HCT116 (cell line): ENCODE data around the gene CCDC157. TPM values are rescaled to one million over a fixed set of nuclear protein-coding genes. Genes with fewer than 3 reads are reported as not detected.

Source experiments
- ATAC-seq: fragments of 200-7000 bp; cut with Tn5 transposase; 2 replicates; pipeline ENCODE4 v1.9.1; 2020; ENCODE audit warnings: mild to moderate bottlenecking, moderate library complexity
- BruUV-seq: library from RNA; stranded (reverse); fragments of 400-500 nt; replicated peaks from 2 replicates; lab custom pipeline; 2021; lab: Mats Ljungman, UMichigan
- CTCF ChIA-PET: fragments of 300-600 bp; sonication (Branson Sonifier 250); formaldehyde crosslinking; loops from one replicate; lab custom pipeline; 2021; ENCODE audit warnings: antibody characterized with exemption; lab: Charles Lee
- POLR2A ChIA-PET: fragments of 300-600, 350-600 bp; sonication (Branson Sonifier 250); formaldehyde crosslinking; loops from one replicate; lab custom pipeline; 2021; ENCODE audit warnings: antibody characterized with exemption; lab: Charles Lee
- RAD21 ChIA-PET, 2 experiments: fragments of 300-600 bp; sonication (Branson Sonifier 250); formaldehyde crosslinking; loops; one replicate each; lab custom pipeline; 2023; ENCODE audit warnings: low total read pairs in 2 of 2; ENCODE audit not compliant: uncharacterized antibody in 2 of 2, unreplicated experiment in 2 of 2, low non-redundant PET in 1 of 2; lab: Charles Lee
- DNase-seq: peaks from one replicate; pipeline ENCODE4 v3.0.0-alpha.2; 2010; ENCODE audit warnings: low read depth, low spot score
- H2AFZ ChIP-seq: fragments of 200-600 bp; shearing (Covaris generic), sonication (generic); 2 replicates; pipeline ENCODE4 v1.6.1; 2017; ENCODE audit warnings: low read depth, mixed run types, mixed read lengths, antibody characterized with exemption, low read length; ENCODE audit not compliant: poor library complexity, severe bottlenecking
- H3K27ac ChIP-seq: 2 replicates; pipeline ENCODE4 v1.5.1; 2012; ENCODE audit warnings: low read depth, low read length
- H3K27me3 ChIP-seq: fragments of 200-600 bp; sonication (generic); 2 replicates; pipeline ENCODE4 v1.6.1; 2016; ENCODE audit warnings: mixed run types, low read length, mixed read lengths; ENCODE audit not compliant: insufficient read depth
- H3K36me3 ChIP-seq, 2 experiments: fragments of 200-500 bp in 1 of 2; fragments of 200-600 bp in 1 of 2; sonication (Bioruptor generic) in 1 of 2; sonication (generic) in 1 of 2; 2 replicates each; pipeline versions ENCODE4 v1.5.1 to v1.6.1; 2014 to 2016; ENCODE audit warnings: low read length in 2 of 2, inconsistent platforms in 1 of 2, mixed read lengths in 1 of 2, mixed run types in 1 of 2; ENCODE audit not compliant: insufficient read depth in 2 of 2, control insufficient read depth in 1 of 2
- H3K4me1 ChIP-seq, 2 experiments: fragments of 200-600 bp in 1 of 2; sonication (generic) in 1 of 2; 2 replicates each; pipeline versions ENCODE4 v1.5.1 to v1.6.1; 2012 to 2017; ENCODE audit warnings: low read length in 2 of 2, inconsistent platforms in 1 of 2, mild to moderate bottlenecking in 1 of 2, mixed read lengths in 1 of 2, mixed run types in 1 of 2, moderate library complexity in 1 of 2; ENCODE audit not compliant: insufficient read depth in 2 of 2, control insufficient read depth in 1 of 2
- H3K4me2 ChIP-seq: fragments of 200-600 bp; sonication (generic); 2 replicates; pipeline ENCODE4 v1.6.1; 2017; ENCODE audit warnings: mixed run types, low read length, mixed read lengths
- H3K4me3 ChIP-seq, 2 experiments: fragments of 200-600 bp in 1 of 2; sonication (generic) in 1 of 2; replicated peaks in 1 of 2; 2 replicates each; pipeline ENCODE4 v1.5.1; 2011 to 2016; ENCODE audit warnings: low read length in 2 of 2, control low read depth in 1 of 2, low read depth in 1 of 2, mild to moderate bottlenecking in 1 of 2, mixed read lengths in 1 of 2, mixed run types in 1 of 2
- H3K79me2 ChIP-seq: fragments of 200-600 bp; sonication (generic); 2 replicates; pipeline ENCODE4 v1.6.1; 2017; ENCODE audit warnings: mild to moderate bottlenecking, mixed run types, low read length, moderate library complexity, mixed read lengths; ENCODE audit not compliant: insufficient read depth
- H3K9ac ChIP-seq: fragments of 200-600 bp; sonication (generic); 2 replicates; pipeline ENCODE4 v1.6.1; 2016; ENCODE audit warnings: low read length, mixed read lengths
- H3K9me2 ChIP-seq: fragments of 200-600 bp; sonication (generic), shearing (Covaris generic); 2 replicates; pipeline ENCODE4 v1.6.1; 2017; ENCODE audit warnings: mixed run types, mild to moderate bottlenecking, moderate library complexity; ENCODE audit not compliant: insufficient read depth
- H3K9me3 ChIP-seq, 2 experiments: fragments of 200-500 bp in 1 of 2; fragments of 200-600 bp in 1 of 2; sonication (Bioruptor generic) in 1 of 2; sonication (generic) in 1 of 2; 2 replicates each; pipeline ENCODE4 v1.6.1; 2014 to 2017; ENCODE audit warnings: low read length in 2 of 2, mixed read lengths in 2 of 2, inconsistent platforms in 1 of 2, low read depth in 1 of 2, mild to moderate bottlenecking in 1 of 2, mixed run types in 1 of 2, moderate library complexity in 1 of 2; ENCODE audit not compliant: control insufficient read depth in 1 of 2, insufficient read depth in 1 of 2
- H4K20me1 ChIP-seq: fragments of 200-600 bp; sonication (generic), shearing (Covaris generic); 2 replicates; pipeline ENCODE4 v1.6.1; 2017; ENCODE audit warnings: mixed run types, mild to moderate bottlenecking, moderate library complexity; ENCODE audit not compliant: insufficient read depth
- EGR1 ChIP-seq: IDR thresholded peaks from 2 replicates; pipeline ENCODE4 v1.6.1; 2012; ENCODE audit warnings: low read depth
- EZH2 ChIP-seq: fragments of 200-600 bp; sonication (generic); IDR thresholded peaks from 2 replicates; pipeline ENCODE4 v1.6.1; 2017; ENCODE audit warnings: antibody characterized with exemption, mixed run types
- POLR2AphosphoS5 ChIP-seq: IDR thresholded peaks from 2 replicates; pipeline ENCODE4 v1.6.1; 2011; ENCODE audit warnings: mild to moderate bottlenecking, low read depth, low read length, moderate library complexity
- intact Hi-C: fragments of 100-400 bp; cut with micrococcal nuclease; formaldehyde crosslinking; loops from 2 replicates; pipeline ENCODE4 v1.10.0; 2022
- total RNA-seq: library from RNA; stranded (reverse); gene quantifications from one replicate; pipeline ENCODE4 v1.2.1, GENCODE V29; 2021; ENCODE audit not compliant: unreplicated experiment
- TF ChIP-seq, protein P1 (sequence below): IDR thresholded peaks from 2 replicates; pipeline ENCODE4 v1.6.1; 2012; ENCODE audit warnings: low read depth
- TF ChIP-seq, protein P2 (sequence below): IDR thresholded peaks from 2 replicates; pipeline ENCODE4 v1.6.1; 2011; ENCODE audit warnings: mild to moderate bottlenecking, low read length, moderate library complexity; ENCODE audit not compliant: insufficient replicate concordance; ENCODE audit errors: extremely low read depth

CCDC157 gene
- total RNA-seq, 1 experiment from 2014 or later, result 2.1 TPM

DNA sequence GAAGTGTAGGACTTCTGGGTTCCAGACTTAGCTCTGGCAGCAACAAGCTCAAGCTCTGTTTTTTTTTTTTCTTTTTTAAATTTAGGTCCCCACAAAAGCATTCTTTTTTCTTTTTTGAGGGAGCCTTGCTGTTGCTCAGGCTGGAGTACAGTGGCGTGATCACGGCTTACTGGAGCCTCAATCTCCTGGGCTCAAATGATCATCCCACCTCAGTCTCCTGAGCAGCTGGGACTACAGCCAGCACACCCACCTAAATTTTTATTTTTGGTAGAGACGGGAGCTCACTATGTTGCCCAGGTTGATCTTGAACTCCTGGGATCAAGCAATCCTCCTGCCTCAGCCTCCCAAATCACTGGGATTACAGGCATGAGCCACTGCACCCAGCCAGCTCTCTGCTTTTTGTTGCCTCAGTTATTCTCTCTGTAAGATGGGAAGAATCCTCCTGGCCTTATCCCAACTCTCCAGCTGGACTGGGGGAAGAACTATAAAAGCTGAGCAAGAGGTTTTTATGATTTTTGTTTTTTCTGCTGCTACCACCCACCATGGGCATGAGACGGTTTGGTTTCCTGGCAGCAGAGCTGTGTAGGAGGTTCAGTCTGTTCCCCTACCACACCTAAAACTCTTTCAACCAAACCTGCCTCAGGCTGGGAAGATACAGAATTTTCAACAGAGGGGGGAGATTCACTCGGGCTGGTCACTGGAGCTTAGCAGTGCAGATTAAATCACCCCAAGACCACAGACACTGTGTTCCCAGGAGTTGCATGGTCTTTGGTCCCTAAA is 57.1 kb downstream of the CCDC157 start:
- no peak for ATAC-seq
- no peak overlapping the region for H3K4me2 ChIP-seq

More for the DNA sequence above, 57.1 kb downstream of the CCDC157 start:
- no peak overlapping the region for H2AFZ ChIP-seq
- TF ChIP-seq, protein P1, sequence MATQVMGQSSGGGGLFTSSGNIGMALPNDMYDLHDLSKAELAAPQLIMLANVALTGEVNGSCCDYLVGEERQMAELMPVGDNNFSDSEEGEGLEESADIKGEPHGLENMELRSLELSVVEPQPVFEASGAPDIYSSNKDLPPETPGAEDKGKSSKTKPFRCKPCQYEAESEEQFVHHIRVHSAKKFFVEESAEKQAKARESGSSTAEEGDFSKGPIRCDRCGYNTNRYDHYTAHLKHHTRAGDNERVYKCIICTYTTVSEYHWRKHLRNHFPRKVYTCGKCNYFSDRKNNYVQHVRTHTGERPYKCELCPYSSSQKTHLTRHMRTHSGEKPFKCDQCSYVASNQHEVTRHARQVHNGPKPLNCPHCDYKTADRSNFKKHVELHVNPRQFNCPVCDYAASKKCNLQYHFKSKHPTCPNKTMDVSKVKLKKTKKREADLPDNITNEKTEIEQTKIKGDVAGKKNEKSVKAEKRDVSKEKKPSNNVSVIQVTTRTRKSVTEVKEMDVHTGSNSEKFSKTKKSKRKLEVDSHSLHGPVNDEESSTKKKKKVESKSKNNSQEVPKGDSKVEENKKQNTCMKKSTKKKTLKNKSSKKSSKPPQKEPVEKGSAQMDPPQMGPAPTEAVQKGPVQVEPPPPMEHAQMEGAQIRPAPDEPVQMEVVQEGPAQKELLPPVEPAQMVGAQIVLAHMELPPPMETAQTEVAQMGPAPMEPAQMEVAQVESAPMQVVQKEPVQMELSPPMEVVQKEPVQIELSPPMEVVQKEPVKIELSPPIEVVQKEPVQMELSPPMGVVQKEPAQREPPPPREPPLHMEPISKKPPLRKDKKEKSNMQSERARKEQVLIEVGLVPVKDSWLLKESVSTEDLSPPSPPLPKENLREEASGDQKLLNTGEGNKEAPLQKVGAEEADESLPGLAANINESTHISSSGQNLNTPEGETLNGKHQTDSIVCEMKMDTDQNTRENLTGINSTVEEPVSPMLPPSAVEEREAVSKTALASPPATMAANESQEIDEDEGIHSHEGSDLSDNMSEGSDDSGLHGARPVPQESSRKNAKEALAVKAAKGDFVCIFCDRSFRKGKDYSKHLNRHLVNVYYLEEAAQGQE, result no peak
- TF ChIP-seq EGR1 (no peak), POLR2AphosphoS5 (no peak), EZH2 (no peak)
- TF ChIP-seq, protein P2, sequence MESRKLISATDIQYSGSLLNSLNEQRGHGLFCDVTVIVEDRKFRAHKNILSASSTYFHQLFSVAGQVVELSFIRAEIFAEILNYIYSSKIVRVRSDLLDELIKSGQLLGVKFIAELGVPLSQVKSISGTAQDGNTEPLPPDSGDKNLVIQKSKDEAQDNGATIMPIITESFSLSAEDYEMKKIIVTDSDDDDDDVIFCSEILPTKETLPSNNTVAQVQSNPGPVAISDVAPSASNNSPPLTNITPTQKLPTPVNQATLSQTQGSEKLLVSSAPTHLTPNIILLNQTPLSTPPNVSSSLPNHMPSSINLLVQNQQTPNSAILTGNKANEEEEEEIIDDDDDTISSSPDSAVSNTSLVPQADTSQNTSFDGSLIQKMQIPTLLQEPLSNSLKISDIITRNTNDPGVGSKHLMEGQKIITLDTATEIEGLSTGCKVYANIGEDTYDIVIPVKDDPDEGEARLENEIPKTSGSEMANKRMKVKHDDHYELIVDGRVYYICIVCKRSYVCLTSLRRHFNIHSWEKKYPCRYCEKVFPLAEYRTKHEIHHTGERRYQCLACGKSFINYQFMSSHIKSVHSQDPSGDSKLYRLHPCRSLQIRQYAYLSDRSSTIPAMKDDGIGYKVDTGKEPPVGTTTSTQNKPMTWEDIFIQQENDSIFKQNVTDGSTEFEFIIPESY, result no peak
- TF ChIP-seq, all 23 proteins: peak for 0
- Histone ChIP-seq H4K20me1 (no peaks in the 10 kb centered on the region), H3K4me3 (no peak overlapping the region), H3K9me2 (no peaks in the 10 kb centered on the region), H3K79me2 (no peaks in the 10 kb centered on the region), H3K9me3 (no peaks in the 10 kb centered on the region), H3K27me3 (no peaks in the 10 kb centered on the region), H3K36me3 (peaks cover 51 to 72% of the 10 kb centered on the region in 2 experiments), H3K27ac (no peak overlapping the region), H3K4me1 (peaks cover 0 to 38% of the 10 kb centered on the region in 2 experiments; a peak in 2 of 4 replicates), H3K9ac (no peak overlapping the region)
- RAD21 ChIA-PET, result no interaction called here
- POLR2A ChIA-PET, result interaction anchor here (1.6 to 3.5 kb wide), 2 partner anchors 9 to 17 kb away, joined by 6 to 23 read pairs; partner anchors contain the start of gene SEC14L2
- BruUV-seq, result no TSS peak
- CTCF ChIA-PET, result interaction anchor here (1.2 kb wide), 2 partner anchors 27 to 72 kb away, joined by 3 read pairs; partner anchors contain the start of gene RNF215
- intact Hi-C loops, result no loop called here
- no peak for DNase-seq
